ENCODE measurements around the gene ADAMTS20.

DNA sequence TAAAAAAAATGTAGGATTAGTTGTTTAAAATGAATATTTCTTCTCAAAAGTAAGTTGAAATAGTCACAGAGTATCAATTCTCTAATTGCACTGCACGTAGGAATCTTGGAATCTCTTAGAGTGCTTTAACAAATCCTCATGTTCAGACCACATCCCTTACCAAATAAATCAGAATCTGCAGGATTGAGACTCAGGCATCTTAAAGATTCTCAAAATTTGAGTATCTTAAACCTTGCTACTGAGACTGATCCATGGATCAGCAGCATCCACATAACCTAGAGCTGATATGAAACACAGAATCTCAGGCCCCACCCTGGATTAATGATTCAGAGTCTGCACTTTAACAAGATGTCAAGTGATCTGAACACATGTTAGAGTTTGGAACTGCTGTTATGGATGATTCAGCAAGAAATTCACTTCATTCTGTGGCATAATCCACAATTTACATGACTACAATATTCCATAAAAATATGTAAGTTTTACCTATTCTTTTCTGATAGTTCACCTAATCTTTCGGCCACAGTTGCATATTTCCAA, 58.7 kb downstream of the ADAMTS20 start:
- TF ChIP-seq POLR2A (IDR thresholded peaks at IDR 0.05) = no peak
- TF ChIP-seq, protein P1, sequence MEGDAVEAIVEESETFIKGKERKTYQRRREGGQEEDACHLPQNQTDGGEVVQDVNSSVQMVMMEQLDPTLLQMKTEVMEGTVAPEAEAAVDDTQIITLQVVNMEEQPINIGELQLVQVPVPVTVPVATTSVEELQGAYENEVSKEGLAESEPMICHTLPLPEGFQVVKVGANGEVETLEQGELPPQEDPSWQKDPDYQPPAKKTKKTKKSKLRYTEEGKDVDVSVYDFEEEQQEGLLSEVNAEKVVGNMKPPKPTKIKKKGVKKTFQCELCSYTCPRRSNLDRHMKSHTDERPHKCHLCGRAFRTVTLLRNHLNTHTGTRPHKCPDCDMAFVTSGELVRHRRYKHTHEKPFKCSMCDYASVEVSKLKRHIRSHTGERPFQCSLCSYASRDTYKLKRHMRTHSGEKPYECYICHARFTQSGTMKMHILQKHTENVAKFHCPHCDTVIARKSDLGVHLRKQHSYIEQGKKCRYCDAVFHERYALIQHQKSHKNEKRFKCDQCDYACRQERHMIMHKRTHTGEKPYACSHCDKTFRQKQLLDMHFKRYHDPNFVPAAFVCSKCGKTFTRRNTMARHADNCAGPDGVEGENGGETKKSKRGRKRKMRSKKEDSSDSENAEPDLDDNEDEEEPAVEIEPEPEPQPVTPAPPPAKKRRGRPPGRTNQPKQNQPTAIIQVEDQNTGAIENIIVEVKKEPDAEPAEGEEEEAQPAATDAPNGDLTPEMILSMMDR (IDR thresholded peaks at IDR 0.05) = no peak
